Dendritic cell treated with granulocyte-macrophage colony-stimulating factor and Interleukin-4, amounts not matched to agents 40 ng/mL and 50 ng/mL, for 4 days (primary cell): Measurements from ENCODE around the gene SLC16A1.
"Not testable (repeated sequence)": the region's sequence is repeated elsewhere in the genome, so short reads cannot be mapped to it uniquely, and the experiment has no call there.

ENCODE experiments used
- H3K27ac Mint-ChIP-seq: one replicate; pipeline ENCODE4 v1.8.0; 2022; ENCODE audit warnings: mild to moderate bottlenecking, mixed read lengths
- H3K27me3 Mint-ChIP-seq: one replicate; pipeline ENCODE4 v1.8.0; 2022; ENCODE audit warnings: mild to moderate bottlenecking, mixed read lengths
- H3K36me3 Mint-ChIP-seq: one replicate; pipeline ENCODE4 v1.8.0; 2022; ENCODE audit warnings: low read depth, mixed read lengths
- H3K4me1 Mint-ChIP-seq: one replicate; pipeline ENCODE4 v1.8.0; 2022; ENCODE audit warnings: low read depth, mixed read lengths
- H3K4me3 Mint-ChIP-seq: one replicate; pipeline ENCODE4 v1.8.0; 2022; ENCODE audit warnings: mild to moderate bottlenecking, moderate library complexity, mixed read lengths
- H3K9me3 Mint-ChIP-seq: one replicate; pipeline ENCODE4 v1.8.0; 2022; ENCODE audit warnings: mixed read lengths
- intact Hi-C: fragments of 100-400 bp; cut with micrococcal nuclease; formaldehyde crosslinking; loops from one replicate; pipeline ENCODE4 v1.15.0; 2022

The SLC16A1 gene

GRCh38 chr1:112955773-112956543 is at the start of gene SLC16A1:
Gene SLC16A1 (minus strand): TSS chr1:112956196. CDS start chr1:112929308, 26,888 bp downstream.
- Mint-ChIP-seq H3K4me1 (peaks cover 56% of the 10 kb centered on the region), H3K27ac (peak within 1 kb of the TSS; percentile 98), H3K4me3 (peak within 1 kb of the TSS; percentile 94), H3K27me3 (no peaks in the 10 kb centered on the region), H3K9me3 (no peaks in the 10 kb centered on the region), H3K36me3 (peaks cover 32% of the 10 kb centered on the region)
- intact Hi-C loops = loop anchor here (1.0 to 5.0 kb wide), 6 partner anchors 25 to 239 kb away; partner anchors contain the start of gene LRIG2

- no peaks in the 10 kb centered on the region for H3K9me3 Mint-ChIP-seq
- H3K4me1 Mint-ChIP-seq = no peaks in the 10 kb centered on the region
- intact Hi-C loops = no loop called here
- no peak overlapping the region for H3K27ac Mint-ChIP-seq
- H3K4me3 Mint-ChIP-seq = no peak overlapping the region
- H3K36me3 Mint-ChIP-seq = peaks cover 17% of the 10 kb centered on the region
- no peaks in the 10 kb centered on the region for H3K27me3 Mint-ChIP-seq
Observed at GRCh38 chr1:113003751-113004690, 48.0 kb upstream of the SLC16A1 start.

GRCh38 chr1:113002297-113002696 is 46.3 kb upstream of the SLC16A1 start:
- Mint-ChIP-seq H3K27me3 (no peaks in the 10 kb centered on the region), H3K4me1 (no peaks in the 10 kb centered on the region), H3K27ac (no peak overlapping the region), H3K9me3 (no peaks in the 10 kb centered on the region), H3K36me3 (peaks cover 19% of the 10 kb centered on the region), H3K4me3 (no peak overlapping the region)
- intact Hi-C loops = no loop called here

GRCh38 chr1:112998592-112999235 is 42.7 kb upstream of the SLC16A1 start:
- H3K9me3 Mint-ChIP-seq = no peaks in the 10 kb centered on the region
- no peak overlapping the region for H3K4me3 Mint-ChIP-seq
- H3K4me1 Mint-ChIP-seq = peaks cover 7% of the 10 kb centered on the region
- H3K27ac Mint-ChIP-seq = no peak overlapping the region
- H3K27me3 Mint-ChIP-seq = no peaks in the 10 kb centered on the region
- intact Hi-C loops = no loop called here
- peaks cover 22% of the 10 kb centered on the region for H3K36me3 Mint-ChIP-seq

- H3K9me3 Mint-ChIP-seq = no peaks in the 10 kb centered on the region
- H3K27me3 Mint-ChIP-seq = no peaks in the 10 kb centered on the region
- intact Hi-C loops = no loop called here
- no peak overlapping the region for H3K4me3 Mint-ChIP-seq
- peaks cover 22% of the 10 kb centered on the region for H3K36me3 Mint-ChIP-seq
- H3K4me1 Mint-ChIP-seq = peaks cover 7% of the 10 kb centered on the region
- no peak overlapping the region for H3K27ac Mint-ChIP-seq
Observed at GRCh38 chr1:112997781-112998180, 41.8 kb upstream of the SLC16A1 start.

GRCh38 chr1:112995890-112996289 is 39.9 kb upstream of the SLC16A1 start:
- Mint-ChIP-seq H3K4me1 (peaks cover 15% of the 10 kb centered on the region), H3K9me3 (no peaks in the 10 kb centered on the region), H3K27me3 (no peaks in the 10 kb centered on the region), H3K27ac (no peak overlapping the region), H3K4me3 (no peak overlapping the region), H3K36me3 (peaks cover 11% of the 10 kb centered on the region)
- intact Hi-C loops = no loop called here

GRCh38 chr1:112995021-112995420 is 39.0 kb upstream of the SLC16A1 start:
- H3K4me3 Mint-ChIP-seq, H3K27me3 Mint-ChIP-seq, H3K9me3 Mint-ChIP-seq, intact Hi-C loops, H3K27ac Mint-ChIP-seq: not testable (repeated sequence)
- peaks cover 15% of the 10 kb centered on the region for H3K4me1 Mint-ChIP-seq
- H3K36me3 Mint-ChIP-seq = peaks cover 11% of the 10 kb centered on the region

- peaks cover 15% of the 10 kb centered on the region for H3K4me1 Mint-ChIP-seq
- no peak overlapping the region for H3K27ac Mint-ChIP-seq
- intact Hi-C loops = no loop called here
- no peak overlapping the region for H3K4me3 Mint-ChIP-seq
- no peaks in the 10 kb centered on the region for H3K9me3 Mint-ChIP-seq
- H3K36me3 Mint-ChIP-seq = peaks cover 8% of the 10 kb centered on the region
- H3K27me3 Mint-ChIP-seq = no peaks in the 10 kb centered on the region
Observed at GRCh38 chr1:112992780-112993179, 36.8 kb upstream of the SLC16A1 start.

GRCh38 chr1:112991402-112992120 is 35.6 kb upstream of the SLC16A1 start:
- H3K27me3 Mint-ChIP-seq = no peaks in the 10 kb centered on the region
- no peaks in the 10 kb centered on the region for H3K9me3 Mint-ChIP-seq
- H3K4me1 Mint-ChIP-seq = peaks cover 15% of the 10 kb centered on the region
- no peaks in the 10 kb centered on the region for H3K36me3 Mint-ChIP-seq
- no peak overlapping the region for H3K27ac Mint-ChIP-seq
- intact Hi-C loops = no loop called here
- no peak overlapping the region for H3K4me3 Mint-ChIP-seq

- no peak overlapping the region for H3K4me3 Mint-ChIP-seq
- no peak overlapping the region for H3K27ac Mint-ChIP-seq
- no peaks in the 10 kb centered on the region for H3K27me3 Mint-ChIP-seq
- H3K4me1 Mint-ChIP-seq = peaks cover 8% of the 10 kb centered on the region
- intact Hi-C loops = no loop called here
- H3K36me3 Mint-ChIP-seq = no peaks in the 10 kb centered on the region
- no peaks in the 10 kb centered on the region for H3K9me3 Mint-ChIP-seq
Observed at GRCh38 chr1:112990271-112990670, 34.3 kb upstream of the SLC16A1 start.

- no peaks in the 10 kb centered on the region for H3K36me3 Mint-ChIP-seq
- no peak overlapping the region for H3K4me3 Mint-ChIP-seq
- H3K9me3 Mint-ChIP-seq = no peaks in the 10 kb centered on the region
- peaks cover 19% of the 10 kb centered on the region for H3K4me1 Mint-ChIP-seq
- no peak overlapping the region for H3K27ac Mint-ChIP-seq
- intact Hi-C loops = no loop called here
- no peaks in the 10 kb centered on the region for H3K27me3 Mint-ChIP-seq
Observed at GRCh38 chr1:112988367-112988766, 32.4 kb upstream of the SLC16A1 start.

- Mint-ChIP-seq H3K36me3 (no peaks in the 10 kb centered on the region), H3K4me3 (no peak overlapping the region), H3K4me1 (peaks cover 34% of the 10 kb centered on the region), H3K27me3 (no peaks in the 10 kb centered on the region), H3K9me3 (no peaks in the 10 kb centered on the region), H3K27ac (no peak overlapping the region)
- intact Hi-C loops = no loop called here
Observed at GRCh38 chr1:112985123-112985522, 29.1 kb upstream of the SLC16A1 start.

GRCh38 chr1:112983537-112984131 is 27.6 kb upstream of the SLC16A1 start:
- no peaks in the 10 kb centered on the region for H3K36me3 Mint-ChIP-seq
- intact Hi-C loops = no loop called here
- no peaks in the 10 kb centered on the region for H3K27me3 Mint-ChIP-seq
- no peak overlapping the region for H3K4me3 Mint-ChIP-seq
- H3K27ac Mint-ChIP-seq = peak overlapping the region; percentile 70
- H3K9me3 Mint-ChIP-seq = no peaks in the 10 kb centered on the region
- peaks cover 39% of the 10 kb centered on the region for H3K4me1 Mint-ChIP-seq
